ENCODE results near the gene FUT8. TPM values are rescaled to one million over a fixed set of nuclear protein-coding genes. Genes with fewer than 3 reads are reported as not detected.

The FUT8 gene
- total RNA-seq, 1 donor from 2014 or later = 12.9 TPM

DNA sequence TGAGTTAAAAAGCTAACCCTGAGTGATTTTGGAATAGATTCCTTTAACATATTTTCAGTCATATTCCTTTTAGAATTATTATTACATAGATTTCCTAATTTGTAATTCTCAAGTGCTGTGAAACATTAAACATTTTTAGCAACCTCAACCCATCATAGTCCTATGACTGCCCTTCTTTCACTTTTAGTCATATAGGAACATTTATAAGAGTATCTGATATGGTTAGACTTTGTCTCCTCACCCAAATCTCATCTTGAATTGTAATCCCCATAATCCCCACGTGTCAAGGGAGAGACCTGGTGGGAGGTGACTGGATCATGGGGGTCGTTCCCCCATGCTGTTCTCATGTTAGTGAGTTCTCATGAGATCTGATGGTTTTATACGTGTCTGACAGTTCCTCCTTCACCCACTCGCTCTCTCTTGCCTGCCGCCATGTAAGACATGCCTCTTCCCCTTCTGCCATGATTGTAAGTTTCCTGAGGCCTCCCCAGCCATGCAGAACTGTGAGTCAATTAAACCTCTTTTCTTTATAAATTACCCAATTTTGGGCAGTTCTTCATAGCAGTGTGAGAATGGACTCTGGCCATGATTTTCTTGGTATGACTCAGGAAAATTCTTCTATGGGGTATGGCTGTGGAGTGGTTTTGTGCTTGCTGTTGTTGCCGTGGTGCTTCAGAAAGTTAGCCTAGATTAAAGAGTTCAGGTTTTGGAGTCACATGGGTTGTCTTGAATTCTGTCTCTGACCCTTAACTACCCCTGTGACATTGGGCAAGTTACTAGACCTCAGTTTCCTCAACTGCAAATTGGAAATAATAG, 83.9 kb downstream of the FUT8 start:
- H3K9me3 ChIP-seq = no peaks in the 10 kb centered on the region
- H3K27me3 ChIP-seq = no peaks in the 10 kb centered on the region
- intact Hi-C loops (cut with DNase I) = no loop called here
- no peak overlapping the region for H3K4me3 ChIP-seq
- no peak overlapping the region for H3K27ac ChIP-seq
- H3K36me3 ChIP-seq = no peaks in the 10 kb centered on the region
- DNase-seq (ENCODE audit: low spot score in 2 of 2) = no peak
- TF ChIP-seq, protein P1, sequence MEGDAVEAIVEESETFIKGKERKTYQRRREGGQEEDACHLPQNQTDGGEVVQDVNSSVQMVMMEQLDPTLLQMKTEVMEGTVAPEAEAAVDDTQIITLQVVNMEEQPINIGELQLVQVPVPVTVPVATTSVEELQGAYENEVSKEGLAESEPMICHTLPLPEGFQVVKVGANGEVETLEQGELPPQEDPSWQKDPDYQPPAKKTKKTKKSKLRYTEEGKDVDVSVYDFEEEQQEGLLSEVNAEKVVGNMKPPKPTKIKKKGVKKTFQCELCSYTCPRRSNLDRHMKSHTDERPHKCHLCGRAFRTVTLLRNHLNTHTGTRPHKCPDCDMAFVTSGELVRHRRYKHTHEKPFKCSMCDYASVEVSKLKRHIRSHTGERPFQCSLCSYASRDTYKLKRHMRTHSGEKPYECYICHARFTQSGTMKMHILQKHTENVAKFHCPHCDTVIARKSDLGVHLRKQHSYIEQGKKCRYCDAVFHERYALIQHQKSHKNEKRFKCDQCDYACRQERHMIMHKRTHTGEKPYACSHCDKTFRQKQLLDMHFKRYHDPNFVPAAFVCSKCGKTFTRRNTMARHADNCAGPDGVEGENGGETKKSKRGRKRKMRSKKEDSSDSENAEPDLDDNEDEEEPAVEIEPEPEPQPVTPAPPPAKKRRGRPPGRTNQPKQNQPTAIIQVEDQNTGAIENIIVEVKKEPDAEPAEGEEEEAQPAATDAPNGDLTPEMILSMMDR (IDR thresholded peaks at IDR 0.05) = no peak
- H3K4me1 ChIP-seq = peaks cover 0 to 7% of the 10 kb centered on the region in 2 donors

GRCh38 chr14:65499138-65499537, 86.6 kb downstream of the FUT8 start:
- no peak for DNase-seq (ENCODE audit: low spot score in 2 of 2)
- TF ChIP-seq, protein P1 (IDR thresholded peaks at IDR 0.05) = no peak
- H3K9me3 ChIP-seq = no peaks in the 10 kb centered on the region
- no peak overlapping the region for H3K4me3 ChIP-seq
- no peaks in the 10 kb centered on the region for H3K27me3 ChIP-seq
- H3K36me3 ChIP-seq = no peaks in the 10 kb centered on the region
- H3K4me1 ChIP-seq = peaks cover 0 to 7% of the 10 kb centered on the region in 2 donors
- intact Hi-C loops (cut with DNase I) = no loop called here
- no peak overlapping the region for H3K27ac ChIP-seq

GRCh38 chr14:65500075-65500474, 87.5 kb downstream of the FUT8 start:
- TF ChIP-seq, protein P1 (IDR thresholded peaks at IDR 0.05) = no peak
- Histone ChIP-seq H3K36me3 (no peaks in the 10 kb centered on the region), H3K4me1 (peaks cover 0 to 7% of the 10 kb centered on the region in 2 donors), H3K9me3 (no peaks in the 10 kb centered on the region), H3K4me3 (no peak overlapping the region), H3K27ac (no peak overlapping the region), H3K27me3 (no peaks in the 10 kb centered on the region)
- intact Hi-C loops (cut with DNase I) = no loop called here
- DNase-seq (ENCODE audit: low spot score in 2 of 2) = no peak

- TF ChIP-seq, protein P1 (IDR thresholded peaks at IDR 0.05) = no peak
- DNase-seq (ENCODE audit: low spot score in 2 of 2) = no peak
- H3K4me1 ChIP-seq = peaks cover 0 to 7% of the 10 kb centered on the region in 2 donors
- H3K27ac ChIP-seq = no peak overlapping the region
- intact Hi-C loops (cut with DNase I) = no loop called here
- no peaks in the 10 kb centered on the region for H3K36me3 ChIP-seq
- no peaks in the 10 kb centered on the region for H3K27me3 ChIP-seq
- H3K9me3 ChIP-seq = no peaks in the 10 kb centered on the region
- H3K4me3 ChIP-seq = no peak overlapping the region
Observed at GRCh38 chr14:65501328-65501727, 88.8 kb downstream of the FUT8 start.

GRCh38 chr14:65502676-65503124, 90.2 kb downstream of the FUT8 start:
- no peak for DNase-seq (ENCODE audit: low spot score in 2 of 2)
- peaks cover 0 to 7% of the 10 kb centered on the region in 2 donors for H3K4me1 ChIP-seq
- H3K36me3 ChIP-seq = no peaks in the 10 kb centered on the region
- H3K27me3 ChIP-seq = no peaks in the 10 kb centered on the region
- TF ChIP-seq, protein P1 (IDR thresholded peaks at IDR 0.05) = no peak
- no peak overlapping the region for H3K27ac ChIP-seq
- H3K4me3 ChIP-seq = no peak overlapping the region
- H3K9me3 ChIP-seq = no peaks in the 10 kb centered on the region
- intact Hi-C loops (cut with DNase I) = no loop called here
